HL-60 (cell line): ENCODE data around the gene SMIM26.

Experiments
- DNase-seq, 2 experiments: peaks; one replicate each; pipeline ENCODE4 v3.0.0-alpha.2; 2010 to 2020; ENCODE audit warnings: low read depth in 1 of 2, low spot score in 1 of 2
- H3K27ac ChIP-seq: fragments of 250-450 bp; sonication (Bioruptor Pico); replicated peaks from 2 replicates; pipeline ENCODE4 v1.5.1; 2020; ENCODE audit warnings: mild to moderate bottlenecking, moderate library complexity
- H3K27me3 ChIP-seq: fragments of 250-450 bp; sonication (Bioruptor Pico); 2 replicates; pipeline ENCODE4 v1.5.1; 2021; ENCODE audit warnings: mild to moderate bottlenecking, moderate library complexity; ENCODE audit not compliant: insufficient read depth, poor library complexity, severe bottlenecking
- H3K4me3 ChIP-seq: replicated peaks from 2 replicates; pipeline ENCODE4 v1.5.1; 2011; ENCODE audit warnings: mild to moderate bottlenecking, control low read depth, low read length; ENCODE audit not compliant: insufficient read depth
- GABPA ChIP-seq: IDR thresholded peaks from 2 replicates; pipeline ENCODE4 v1.6.1; 2012; ENCODE audit warnings: low read depth
- POLR2AphosphoS5 ChIP-seq: IDR thresholded peaks from 2 replicates; pipeline ENCODE4 v1.6.1; 2012; ENCODE audit warnings: low read depth
- REST ChIP-seq: IDR thresholded peaks from 2 replicates; pipeline ENCODE4 v1.6.1; 2012; ENCODE audit warnings: low read depth; ENCODE audit not compliant: insufficient replicate concordance
- SPI1 ChIP-seq: IDR thresholded peaks from 2 replicates; pipeline ENCODE4 v1.6.1; 2012; ENCODE audit warnings: low read depth, mild to moderate bottlenecking, borderline replicate concordance
- TF ChIP-seq, protein P1 (sequence below): IDR thresholded peaks from one replicate; pipeline ENCODE4 v1.5.1; 2011; ENCODE audit warnings: low read length, control low read depth, inconsistent platforms; ENCODE audit not compliant: insufficient read depth

The SMIM26 gene

GRCh38 chr20:18588574-18588933 is 21.3 kb downstream of the SMIM26 start:
- no peak overlapping the region for H3K27ac ChIP-seq
- peak overlapping the region; percentile 77 for H3K4me3 ChIP-seq
- DNase-seq = no peak
- H3K27me3 ChIP-seq = no peaks in the 10 kb centered on the region
- TF ChIP-seq POLR2AphosphoS5 = no peak
- TF ChIP-seq SPI1 = no peak
- no peak for TF ChIP-seq REST
- TF ChIP-seq GABPA = no peak
- TF ChIP-seq, protein P1, sequence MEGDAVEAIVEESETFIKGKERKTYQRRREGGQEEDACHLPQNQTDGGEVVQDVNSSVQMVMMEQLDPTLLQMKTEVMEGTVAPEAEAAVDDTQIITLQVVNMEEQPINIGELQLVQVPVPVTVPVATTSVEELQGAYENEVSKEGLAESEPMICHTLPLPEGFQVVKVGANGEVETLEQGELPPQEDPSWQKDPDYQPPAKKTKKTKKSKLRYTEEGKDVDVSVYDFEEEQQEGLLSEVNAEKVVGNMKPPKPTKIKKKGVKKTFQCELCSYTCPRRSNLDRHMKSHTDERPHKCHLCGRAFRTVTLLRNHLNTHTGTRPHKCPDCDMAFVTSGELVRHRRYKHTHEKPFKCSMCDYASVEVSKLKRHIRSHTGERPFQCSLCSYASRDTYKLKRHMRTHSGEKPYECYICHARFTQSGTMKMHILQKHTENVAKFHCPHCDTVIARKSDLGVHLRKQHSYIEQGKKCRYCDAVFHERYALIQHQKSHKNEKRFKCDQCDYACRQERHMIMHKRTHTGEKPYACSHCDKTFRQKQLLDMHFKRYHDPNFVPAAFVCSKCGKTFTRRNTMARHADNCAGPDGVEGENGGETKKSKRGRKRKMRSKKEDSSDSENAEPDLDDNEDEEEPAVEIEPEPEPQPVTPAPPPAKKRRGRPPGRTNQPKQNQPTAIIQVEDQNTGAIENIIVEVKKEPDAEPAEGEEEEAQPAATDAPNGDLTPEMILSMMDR = no peak

- H3K4me3 ChIP-seq = no peak overlapping the region
- DNase-seq = no peak
- H3K27me3 ChIP-seq = no peaks in the 10 kb centered on the region
- TF ChIP-seq, protein P1 = no peak
- TF ChIP-seq GABPA = no peak
- TF ChIP-seq REST = no peak
- no peak for TF ChIP-seq POLR2AphosphoS5
- TF ChIP-seq SPI1 = no peak
- no peak overlapping the region for H3K27ac ChIP-seq
Measured at GRCh38 chr20:18589941-18590674, 22.9 kb downstream of the SMIM26 start.

GRCh38 chr20:18596270-18596669 is 29.0 kb downstream of the SMIM26 start:
- Histone ChIP-seq H3K4me3 (no peak overlapping the region), H3K27me3 (no peaks in the 10 kb centered on the region), H3K27ac (no peak overlapping the region)
- DNase-seq = no peak
- TF ChIP-seq REST (no peak), SPI1 (no peak), GABPA (no peak), POLR2AphosphoS5 (no peak)
- TF ChIP-seq, protein P1 = no peak
